Measurements from ENCODE around the gene MDGA2.

GRCh38 chr14:47200740-47201139 is 474.7 kb downstream of the MDGA2 start:
- TF ChIP-seq, protein P1, sequence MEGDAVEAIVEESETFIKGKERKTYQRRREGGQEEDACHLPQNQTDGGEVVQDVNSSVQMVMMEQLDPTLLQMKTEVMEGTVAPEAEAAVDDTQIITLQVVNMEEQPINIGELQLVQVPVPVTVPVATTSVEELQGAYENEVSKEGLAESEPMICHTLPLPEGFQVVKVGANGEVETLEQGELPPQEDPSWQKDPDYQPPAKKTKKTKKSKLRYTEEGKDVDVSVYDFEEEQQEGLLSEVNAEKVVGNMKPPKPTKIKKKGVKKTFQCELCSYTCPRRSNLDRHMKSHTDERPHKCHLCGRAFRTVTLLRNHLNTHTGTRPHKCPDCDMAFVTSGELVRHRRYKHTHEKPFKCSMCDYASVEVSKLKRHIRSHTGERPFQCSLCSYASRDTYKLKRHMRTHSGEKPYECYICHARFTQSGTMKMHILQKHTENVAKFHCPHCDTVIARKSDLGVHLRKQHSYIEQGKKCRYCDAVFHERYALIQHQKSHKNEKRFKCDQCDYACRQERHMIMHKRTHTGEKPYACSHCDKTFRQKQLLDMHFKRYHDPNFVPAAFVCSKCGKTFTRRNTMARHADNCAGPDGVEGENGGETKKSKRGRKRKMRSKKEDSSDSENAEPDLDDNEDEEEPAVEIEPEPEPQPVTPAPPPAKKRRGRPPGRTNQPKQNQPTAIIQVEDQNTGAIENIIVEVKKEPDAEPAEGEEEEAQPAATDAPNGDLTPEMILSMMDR (IDR thresholded peaks at IDR 0.05; ENCODE audit: insufficient read depth, low read length, poor library complexity, severe bottlenecking) = no peak
- TF ChIP-seq EZH2phosphoT487 (conservative IDR thresholded peaks at IDR 0.05; ENCODE audit: low read length) = no peak

Data from SU-DHL-6 (cell line).